PC-3 (cell line): ENCODE measurements around the gene COX6B1. TPM values are rescaled to one million over a fixed set of nuclear protein-coding genes. Genes with fewer than 3 reads are reported as not detected.
"Not testable (repeated sequence)": the region's sequence is repeated elsewhere in the genome, so short reads cannot be mapped to it uniquely, and the experiment has no call there.

Experiments used
- ATAC-seq: fragments of 200-7000 bp; cut with Tn5 transposase; 2 replicates; pipeline ENCODE4 v1.9.1; 2020; ENCODE audit warnings: mild to moderate bottlenecking, moderate library complexity
- Bru-seq: library from RNA; stranded (reverse); fragments of 400-500 nt; gene quantifications from one replicate; lab custom pipeline; 2021; lab: Mats Ljungman, UMichigan
- BruChase-seq, 2 experiments: library from RNA; stranded (reverse); fragments of 400-500 nt; gene quantifications; one replicate each; lab custom pipeline; 2021; lab: Mats Ljungman, UMichigan
- BruUV-seq: library from RNA; stranded (reverse); fragments of 400-500 nt; replicated peaks from 2 replicates; lab custom pipeline; 2021; lab: Mats Ljungman, UMichigan
- CTCF ChIA-PET: fragments of 300-600 bp; sonication (Branson Sonifier 250); formaldehyde crosslinking; loops from one replicate; lab custom pipeline; 2022; ENCODE audit warnings: antibody characterized with exemption; lab: Charles Lee
- POLR2A ChIA-PET: fragments of 300-600 bp; sonication (Branson Sonifier 250); formaldehyde crosslinking; loops from one replicate; lab custom pipeline; 2022; ENCODE audit warnings: antibody characterized with exemption; ENCODE audit not compliant: unreplicated experiment; lab: Charles Lee
- DNase-seq: peaks from one replicate; pipeline ENCODE4 v3.0.0-alpha.2; 2015
- H2AFZ ChIP-seq: fragments of 300-600 bp; sonication (generic); 2 replicates; pipeline ENCODE4 v1.6.0; 2016; ENCODE audit warnings: antibody characterized with exemption, low read length
- H3F3A ChIP-seq: fragments of 300-600 bp; sonication (generic); one replicate; pipeline ENCODE4 v1.6.0; 2017; ENCODE audit warnings: antibody characterized with exemption, low read length, control low read depth, mild to moderate bottlenecking; ENCODE audit not compliant: unreplicated experiment
- H3K27ac ChIP-seq: fragments of 300-600 bp; sonication (generic); 2 replicates; pipeline ENCODE4 v1.5.1; 2016; ENCODE audit warnings: mild to moderate bottlenecking, low read length
- H3K27me3 ChIP-seq: fragments of 300-600 bp; sonication (generic); 2 replicates; pipeline ENCODE4 v1.6.1; 2016; ENCODE audit warnings: low read length, mixed read lengths
- H3K36me3 ChIP-seq: fragments of 300-600 bp; sonication (generic); 2 replicates; pipeline ENCODE4 v1.6.1; 2016; ENCODE audit warnings: low read depth, mixed run types, low read length, mixed read lengths
- H3K4me1 ChIP-seq: fragments of 300-600 bp; sonication (generic); 2 replicates; pipeline ENCODE4 v1.5.1; 2016; ENCODE audit warnings: low read length; ENCODE audit not compliant: insufficient read depth
- H3K4me2 ChIP-seq: fragments of 300-600 bp; sonication (generic); 2 replicates; pipeline ENCODE4 v1.6.0; 2016; ENCODE audit warnings: low read length
- H3K4me3 ChIP-seq: fragments of 300-600 bp; sonication (generic); 2 replicates; pipeline ENCODE4 v1.5.1; 2016; ENCODE audit warnings: mild to moderate bottlenecking, low read length, mixed read lengths
- H3K79me2 ChIP-seq: fragments of 300-600 bp; sonication (generic); 2 replicates; pipeline ENCODE4 v1.6.1; 2017; ENCODE audit warnings: low read length, mixed read lengths
- H3K9ac ChIP-seq: fragments of 300-600 bp; sonication (generic); 2 replicates; pipeline ENCODE4 v1.6.0; 2016; ENCODE audit warnings: mild to moderate bottlenecking, low read length
- H3K9me2 ChIP-seq: fragments of 300-600 bp; sonication (generic); replicated peaks from 2 replicates; pipeline ENCODE4 v1.6.1; 2016; ENCODE audit warnings: mixed run types, low read length, mixed read lengths
- H3K9me3 ChIP-seq: fragments of 300-600 bp; sonication (generic); 2 replicates; pipeline ENCODE4 v1.6.1; 2016; ENCODE audit warnings: low read length, mixed read lengths
- H4K20me1 ChIP-seq: fragments of 300-600 bp; sonication (generic); 2 replicates; pipeline ENCODE4 v1.6.1; 2016; ENCODE audit warnings: low read length, mixed read lengths
- EZH2 ChIP-seq: fragments of 300-600 bp; sonication (generic); IDR thresholded peaks from one replicate; pipeline ENCODE4 v1.6.1; 2017; ENCODE audit warnings: antibody characterized with exemption, mild to moderate bottlenecking, low read length; ENCODE audit not compliant: unreplicated experiment
- EZH2phosphoT487 ChIP-seq: fragments of 300-600 bp; sonication (generic); IDR thresholded peaks from 2 replicates; pipeline ENCODE4 v1.6.1; 2018; ENCODE audit warnings: mild to moderate bottlenecking, antibody characterized with exemption, low read length, borderline replicate concordance
- intact Hi-C: fragments of 100-400 bp; cut with micrococcal nuclease; formaldehyde crosslinking; loops from 2 replicates; pipeline ENCODE4 v1.9.0; 2023
- long read RNA-seq: library from polyadenylated mRNA; unstranded; transcript quantifications from one replicate; pipeline ENCODE4 v2.0.0, GENCODE V29; 2021; ENCODE audit not compliant: unreplicated experiment
- total RNA-seq: library from RNA; depleted of rRNA; stranded (reverse); fragments of >200 nt; gene quantifications from 2 replicates; pipeline ENCODE4 v1.2.3, GENCODE V29; 2014; rRNA removed
- TF ChIP-seq, protein P1 (sequence below): fragments of 300-600 bp; sonication (generic); conservative IDR thresholded peaks from 2 replicates; pipeline ENCODE4 v1.5.1; 2017; ENCODE audit warnings: antibody characterized with exemption, low read depth, mild to moderate bottlenecking, low read length

The COX6B1 gene, protein sequence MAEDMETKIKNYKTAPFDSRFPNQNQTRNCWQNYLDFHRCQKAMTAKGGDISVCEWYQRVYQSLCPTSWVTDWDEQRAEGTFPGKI
- total RNA-seq: 405 and 563 TPM in 2 replicates
- Bru-seq, nascent RNA: percentile 90 among the genes with signal in this experiment
- percentile 92 among the genes with signal in this experiment for BruChase-seq, experiment 1, labeled RNA remaining after a 6-hour chase
- percentile 82 among the genes with signal in this experiment for BruChase-seq, experiment 2, labeled RNA remaining after a 2-hour chase
- long read RNA-seq, transcript COX6B1-201 (4 exons, 667 nt): major isoform, 91 of 169 reads
- long read RNA-seq, partial matches to known transcripts: 71 of 169 reads
- long read RNA-seq, other reads (novel, unspliced or antisense): 7 of 169 reads

DNA sequence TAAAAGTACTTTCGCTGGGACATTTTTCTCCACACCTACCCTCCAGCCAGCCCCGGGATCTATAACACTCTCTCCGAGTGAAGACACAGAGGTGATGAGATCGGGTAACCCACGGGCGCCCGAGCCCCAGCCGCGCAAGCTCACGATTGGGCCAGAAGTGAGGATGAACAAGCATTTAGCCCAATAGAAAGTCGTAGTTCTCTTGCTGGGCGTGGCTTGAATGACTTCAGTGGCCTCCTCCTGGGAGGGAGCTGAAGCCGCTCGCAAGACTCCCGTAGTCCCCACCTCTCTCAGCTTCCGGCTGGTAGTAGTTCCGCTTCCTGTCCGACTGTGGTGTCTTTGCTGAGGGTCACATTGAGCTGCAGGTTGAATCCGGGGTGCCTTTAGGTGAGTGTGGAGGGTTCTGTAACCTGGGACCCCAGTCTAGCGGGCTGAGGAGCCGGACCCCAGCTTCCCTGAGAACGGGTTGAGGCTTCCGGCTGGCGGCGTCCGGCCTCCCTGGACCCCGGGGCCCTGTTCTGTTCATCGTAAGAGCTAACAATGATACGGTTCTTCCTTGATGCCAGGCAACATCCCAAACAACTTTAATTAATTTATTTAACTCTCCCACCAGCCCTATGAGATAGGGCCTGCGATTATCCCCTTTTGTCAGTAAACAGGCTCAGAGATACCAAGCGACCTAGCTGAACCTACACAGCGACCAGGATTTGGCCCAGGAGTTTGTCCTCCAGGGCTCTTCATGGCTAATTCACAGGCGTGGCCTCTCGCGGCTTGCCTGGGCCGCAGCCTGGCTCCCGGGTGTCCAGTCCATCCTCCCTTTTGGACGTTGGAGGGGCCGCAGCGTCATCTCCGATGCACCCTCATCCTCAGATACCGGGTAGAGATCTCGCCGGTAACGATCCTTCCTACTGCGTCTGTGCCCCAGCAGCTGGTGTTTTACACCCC is at the start of gene COX6B1:
Gene COX6B1, plus strand, starts transcription at position 307 of the 945 bp plus-strand sequence. CDS start 2,921 bp downstream, outside the sequence.
- intact Hi-C loops: no loop called here
- POLR2A ChIA-PET: interaction anchor here (0.6 to 0.7 kb wide), 4 partner anchors 57 to 138 kb away, joined by 3 to 6 read pairs (median 4); no protein-coding TSS in a partner anchor
- no peaks in the 10 kb centered on the region for H3K36me3 ChIP-seq

DNA sequence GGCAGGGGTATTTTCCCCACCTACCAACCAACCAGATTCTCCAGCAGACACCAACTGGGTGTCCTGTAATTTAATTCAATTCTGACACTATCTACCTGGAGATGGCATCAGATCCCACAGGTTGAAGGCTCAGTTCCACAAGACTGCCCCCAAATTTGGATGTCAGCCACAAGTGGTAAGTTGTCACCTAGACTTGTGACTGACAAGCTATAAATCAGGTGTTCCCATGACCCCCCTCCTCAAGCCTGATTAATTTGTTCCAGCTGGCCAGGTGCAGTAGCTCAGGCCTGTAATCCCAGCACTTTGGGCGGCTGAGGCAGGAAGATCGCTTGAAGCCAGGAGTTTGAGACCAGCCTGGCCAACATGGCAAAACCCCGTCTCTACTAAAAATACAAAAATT is 46.2 kb upstream of the COX6B1 start:
- POLR2A ChIA-PET: no interaction called here

More for the DNA sequence above, at the start of gene COX6B1:
- peaks cover 31% of the 10 kb centered on the region for H3K79me2 ChIP-seq
- H3K9me2 ChIP-seq: no peaks in the 10 kb centered on the region
- H3F3A ChIP-seq: no peaks in the 10 kb centered on the region
- CTCF ChIA-PET: interaction anchor here (0.6 kb wide), 1 partner anchor 64 kb away, joined by 7 read pairs; no protein-coding TSS in a partner anchor
- peak within 1 kb of the TSS; percentile 77 for H2AFZ ChIP-seq
- TSS peak; percentile 87 for BruUV-seq
- DNase-seq: peak; percentile 94
- H3K4me3 ChIP-seq: peak within 1 kb of the TSS; percentile 96
- no peaks in the 10 kb centered on the region for H3K27me3 ChIP-seq
- no peaks in the 10 kb centered on the region for H3K9me3 ChIP-seq
- peak; percentile 58 for ATAC-seq
- peaks cover 6% of the 10 kb centered on the region; the same call in 1 of the 2 replicates for H3K4me1 ChIP-seq
- H3K9ac ChIP-seq: peak within 1 kb of the TSS; percentile 92
- TF ChIP-seq EZH2phosphoT487 (no peak), EZH2 (no peak)
- TF ChIP-seq, protein P1, sequence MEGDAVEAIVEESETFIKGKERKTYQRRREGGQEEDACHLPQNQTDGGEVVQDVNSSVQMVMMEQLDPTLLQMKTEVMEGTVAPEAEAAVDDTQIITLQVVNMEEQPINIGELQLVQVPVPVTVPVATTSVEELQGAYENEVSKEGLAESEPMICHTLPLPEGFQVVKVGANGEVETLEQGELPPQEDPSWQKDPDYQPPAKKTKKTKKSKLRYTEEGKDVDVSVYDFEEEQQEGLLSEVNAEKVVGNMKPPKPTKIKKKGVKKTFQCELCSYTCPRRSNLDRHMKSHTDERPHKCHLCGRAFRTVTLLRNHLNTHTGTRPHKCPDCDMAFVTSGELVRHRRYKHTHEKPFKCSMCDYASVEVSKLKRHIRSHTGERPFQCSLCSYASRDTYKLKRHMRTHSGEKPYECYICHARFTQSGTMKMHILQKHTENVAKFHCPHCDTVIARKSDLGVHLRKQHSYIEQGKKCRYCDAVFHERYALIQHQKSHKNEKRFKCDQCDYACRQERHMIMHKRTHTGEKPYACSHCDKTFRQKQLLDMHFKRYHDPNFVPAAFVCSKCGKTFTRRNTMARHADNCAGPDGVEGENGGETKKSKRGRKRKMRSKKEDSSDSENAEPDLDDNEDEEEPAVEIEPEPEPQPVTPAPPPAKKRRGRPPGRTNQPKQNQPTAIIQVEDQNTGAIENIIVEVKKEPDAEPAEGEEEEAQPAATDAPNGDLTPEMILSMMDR: no peak
- H3K4me2 ChIP-seq: peak within 1 kb of the TSS; percentile 97
- H3K27ac ChIP-seq: peak within 1 kb of the TSS; percentile 34
- no peaks in the 10 kb centered on the region for H4K20me1 ChIP-seq

DNA sequence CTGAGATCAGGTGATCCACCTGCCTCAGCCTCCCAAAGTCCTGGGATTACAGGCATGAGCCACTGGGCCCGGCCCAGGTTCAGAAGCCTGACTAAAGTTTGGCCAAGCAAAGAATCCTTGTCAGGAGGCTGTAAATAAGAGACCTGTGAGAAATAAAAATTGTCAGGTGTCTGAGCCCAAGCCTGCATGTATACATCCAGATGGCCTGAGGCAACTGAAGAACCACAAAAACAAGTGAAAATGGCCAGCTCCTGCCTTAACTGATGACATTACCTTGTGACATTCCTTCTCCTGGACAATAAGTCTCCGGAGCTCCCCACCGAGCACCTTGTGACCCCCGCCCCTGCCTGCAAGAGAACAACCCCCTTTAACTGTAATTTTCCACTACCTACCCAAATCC is 43.7 kb upstream of the COX6B1 start:
- H3F3A ChIP-seq, DNase-seq, POLR2A ChIA-PET, H3K27ac ChIP-seq, H3K9me2 ChIP-seq, H3K79me2 ChIP-seq, H3K27me3 ChIP-seq, H2AFZ ChIP-seq, H3K9ac ChIP-seq, H4K20me1 ChIP-seq, ATAC-seq, H3K9me3 ChIP-seq, H3K4me1 ChIP-seq, H3K36me3 ChIP-seq, BruUV-seq, H3K4me3 ChIP-seq, H3K4me2 ChIP-seq, CTCF ChIA-PET: not testable (repeated sequence)
- intact Hi-C loops: loop anchor here (2.0 kb wide), 1 partner anchor 56 kb away; no protein-coding TSS in a partner anchor

More for the DNA sequence above, 46.2 kb upstream of the COX6B1 start:
- Histone ChIP-seq H3K9me3 (no peaks in the 10 kb centered on the region), H3K4me2 (no peak overlapping the region), H4K20me1 (no peaks in the 10 kb centered on the region), H3K9me2 (no peaks in the 10 kb centered on the region), H3K9ac (no peak overlapping the region), H3K36me3 (no peaks in the 10 kb centered on the region), H3K79me2 (no peaks in the 10 kb centered on the region), H3K4me1 (0 out of 2 replicates have a peak, but pooled peaks cover 3% of the 10 kb centered on the region), H3K4me3 (no peak overlapping the region), H3K27ac (no peak overlapping the region), H3K27me3 (no peaks in the 10 kb centered on the region), H3F3A (no peaks in the 10 kb centered on the region), H2AFZ (no peak overlapping the region)
- CTCF ChIA-PET: no interaction called here
- TF ChIP-seq, protein P1: no peak
- TF ChIP-seq EZH2phosphoT487 (no peak), EZH2 (no peak)
- ATAC-seq (no peak), DNase-seq (no peak)
- no TSS peak for BruUV-seq
- intact Hi-C loops: no loop called here

DNA sequence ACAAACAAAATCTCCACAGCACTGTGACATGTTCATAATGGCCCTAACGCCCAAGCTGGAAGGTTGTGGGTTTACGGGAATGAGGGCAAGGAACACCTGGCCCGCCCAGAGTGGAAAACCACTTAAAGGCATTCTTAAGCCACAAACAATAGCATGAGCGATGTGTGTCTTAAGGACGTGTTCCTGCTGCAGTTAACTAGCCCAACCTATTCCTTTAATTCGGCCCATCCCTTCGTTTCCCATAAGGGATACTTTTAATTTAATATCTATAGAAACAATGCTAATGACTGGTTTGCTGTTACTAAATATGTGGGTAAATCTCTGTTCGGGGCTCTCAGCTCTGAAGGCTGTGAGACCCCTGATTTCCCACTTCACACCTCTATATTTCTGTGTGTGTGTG is 41.0 kb upstream of the COX6B1 start:
- CTCF ChIA-PET, H3K9me3 ChIP-seq, H3K79me2 ChIP-seq, H3K36me3 ChIP-seq, H3K27ac ChIP-seq, H3F3A ChIP-seq, H4K20me1 ChIP-seq, POLR2A ChIA-PET, BruUV-seq, H2AFZ ChIP-seq, intact Hi-C loops, ATAC-seq, H3K9me2 ChIP-seq, H3K4me2 ChIP-seq, H3K9ac ChIP-seq, H3K27me3 ChIP-seq, H3K4me3 ChIP-seq, H3K4me1 ChIP-seq, DNase-seq: not testable (repeated sequence)
